ENCODE results near the gene BTBD10.
"Not testable (repeated sequence)": the region's sequence is repeated elsewhere in the genome, so short reads cannot be mapped to it uniquely, and the experiment has no call there.

BTBD10 gene

GRCh38 chr11:13445588-13445987 is 17.4 kb downstream of the BTBD10 start:
- in situ Hi-C loops (cut with MboI; ENCODE audit: low sequenced_read_pairs) = no loop called here

GRCh38 chr11:13440100-13440855 is 22.7 kb downstream of the BTBD10 start:
- in situ Hi-C loops (cut with MboI; ENCODE audit: low sequenced_read_pairs) = no loop called here

- in situ Hi-C loops (cut with MboI; ENCODE audit: low sequenced_read_pairs) = no loop called here
Measured at GRCh38 chr11:13438291-13438690, 24.7 kb downstream of the BTBD10 start.

GRCh38 chr11:13436836-13437235 is 26.2 kb downstream of the BTBD10 start:
- in situ Hi-C loops (cut with MboI; ENCODE audit: low sequenced_read_pairs) = not testable (repeated sequence)

GRCh38 chr11:13434247-13435205 is 28.5 kb downstream of the BTBD10 start:
- in situ Hi-C loops (cut with MboI; ENCODE audit: low sequenced_read_pairs) = no loop called here

- in situ Hi-C loops (cut with MboI; ENCODE audit: low sequenced_read_pairs) = no loop called here
Measured at GRCh38 chr11:13433437-13433836, 29.6 kb downstream of the BTBD10 start.

GRCh38 chr11:13429836-13430235 is 33.2 kb downstream of the BTBD10 start:
- in situ Hi-C loops (cut with MboI; ENCODE audit: low sequenced_read_pairs) = no loop called here

- in situ Hi-C loops (cut with MboI; ENCODE audit: low sequenced_read_pairs) = no loop called here
Measured at GRCh38 chr11:13429288-13429687, 33.7 kb downstream of the BTBD10 start.

- in situ Hi-C loops (cut with MboI; ENCODE audit: low sequenced_read_pairs) = no loop called here
Measured at GRCh38 chr11:13427440-13427839, 35.6 kb downstream of the BTBD10 start.

- in situ Hi-C loops (cut with MboI; ENCODE audit: low sequenced_read_pairs) = no loop called here
Measured at GRCh38 chr11:13423372-13423771, 39.6 kb downstream of the BTBD10 start.

GRCh38 chr11:13421561-13421960 is 41.5 kb downstream of the BTBD10 start:
- in situ Hi-C loops (cut with MboI; ENCODE audit: low sequenced_read_pairs) = no loop called here

- in situ Hi-C loops (cut with MboI; ENCODE audit: low sequenced_read_pairs) = no loop called here
Measured at GRCh38 chr11:13415201-13415600, 47.8 kb downstream of the BTBD10 start.

- in situ Hi-C loops (cut with MboI; ENCODE audit: low sequenced_read_pairs) = no loop called here
Measured at GRCh38 chr11:13405220-13405619, 57.8 kb downstream of the BTBD10 start.

GRCh38 chr11:13398335-13398734 is 64.7 kb downstream of the BTBD10 start:
- in situ Hi-C loops (cut with MboI; ENCODE audit: low sequenced_read_pairs) = not testable (repeated sequence)

- in situ Hi-C loops (cut with MboI; ENCODE audit: low sequenced_read_pairs) = no loop called here
Measured at GRCh38 chr11:13391217-13391616, 71.8 kb downstream of the BTBD10 start.

GRCh38 chr11:13388741-13389140 is 74.3 kb downstream of the BTBD10 start:
- in situ Hi-C loops (cut with MboI; ENCODE audit: low sequenced_read_pairs) = no loop called here

- in situ Hi-C loops (cut with MboI; ENCODE audit: low sequenced_read_pairs) = no loop called here
Measured at GRCh38 chr11:13386567-13386966, 76.5 kb downstream of the BTBD10 start.

- in situ Hi-C loops (cut with MboI; ENCODE audit: low sequenced_read_pairs) = no loop called here
Measured at GRCh38 chr11:13384908-13385640, 77.9 kb downstream of the BTBD10 start.

GRCh38 chr11:13382751-13383150 is 80.3 kb downstream of the BTBD10 start:
- in situ Hi-C loops (cut with MboI; ENCODE audit: low sequenced_read_pairs) = no loop called here

GRCh38 chr11:13380731-13381130 is 82.3 kb downstream of the BTBD10 start:
- in situ Hi-C loops (cut with MboI; ENCODE audit: low sequenced_read_pairs) = no loop called here

GRCh38 chr11:13378316-13378715 is 84.7 kb downstream of the BTBD10 start:
- in situ Hi-C loops (cut with MboI; ENCODE audit: low sequenced_read_pairs) = no loop called here

Measured in HL-60/S4 treated with phorbol 12-myristate 13-acetate at 8.2 ng/mL for 4 days and 3 days (cell line).